ENCODE results near the gene ARVCF. TPM values are rescaled to one million over a fixed set of nuclear protein-coding genes. Genes with fewer than 3 reads are reported as not detected.

The ARVCF gene
- total and polyA plus RNA-seq, 9 of the 15 experiments (the other 6 are each of a cell fraction or from before 2014, with no cell fraction given), result 0.03 to 97.4 (median 15.6) TPM

DNA sequence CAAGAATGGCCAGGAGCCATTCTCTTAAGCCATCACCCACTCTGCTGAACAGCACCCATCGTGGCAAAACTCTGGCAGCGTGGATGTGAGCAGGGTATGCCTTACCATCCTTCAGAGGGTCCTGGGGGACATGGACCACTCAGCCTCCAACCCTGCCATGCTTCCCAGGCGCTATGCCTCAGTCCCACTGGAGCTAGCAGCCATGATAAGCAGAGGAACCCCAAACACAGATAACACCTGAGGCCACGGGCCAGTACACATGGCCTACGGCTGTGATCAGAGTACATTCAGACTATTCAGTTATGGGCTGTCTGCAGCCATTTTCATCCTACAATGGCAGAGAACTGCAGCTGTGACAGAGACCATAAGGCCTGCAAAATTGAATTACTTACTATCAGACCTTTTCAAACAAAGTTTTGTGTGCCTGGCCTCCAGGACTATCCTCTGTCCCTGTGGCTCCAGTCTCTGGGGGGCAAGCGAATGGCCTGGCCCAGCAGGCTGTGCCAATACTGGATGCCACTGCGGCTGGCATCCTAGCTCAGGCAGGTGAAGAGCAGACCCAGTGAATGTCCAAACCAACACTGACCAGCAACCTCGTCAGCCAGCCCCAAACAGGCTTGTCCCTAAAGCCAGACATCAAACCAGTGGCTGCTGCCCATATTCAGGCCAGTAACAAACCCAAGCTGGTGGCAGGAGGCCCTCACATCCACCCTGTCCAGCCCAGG is 6.9 kb downstream of the ARVCF start (continued):
- TF ChIP-seq, protein P1, sequence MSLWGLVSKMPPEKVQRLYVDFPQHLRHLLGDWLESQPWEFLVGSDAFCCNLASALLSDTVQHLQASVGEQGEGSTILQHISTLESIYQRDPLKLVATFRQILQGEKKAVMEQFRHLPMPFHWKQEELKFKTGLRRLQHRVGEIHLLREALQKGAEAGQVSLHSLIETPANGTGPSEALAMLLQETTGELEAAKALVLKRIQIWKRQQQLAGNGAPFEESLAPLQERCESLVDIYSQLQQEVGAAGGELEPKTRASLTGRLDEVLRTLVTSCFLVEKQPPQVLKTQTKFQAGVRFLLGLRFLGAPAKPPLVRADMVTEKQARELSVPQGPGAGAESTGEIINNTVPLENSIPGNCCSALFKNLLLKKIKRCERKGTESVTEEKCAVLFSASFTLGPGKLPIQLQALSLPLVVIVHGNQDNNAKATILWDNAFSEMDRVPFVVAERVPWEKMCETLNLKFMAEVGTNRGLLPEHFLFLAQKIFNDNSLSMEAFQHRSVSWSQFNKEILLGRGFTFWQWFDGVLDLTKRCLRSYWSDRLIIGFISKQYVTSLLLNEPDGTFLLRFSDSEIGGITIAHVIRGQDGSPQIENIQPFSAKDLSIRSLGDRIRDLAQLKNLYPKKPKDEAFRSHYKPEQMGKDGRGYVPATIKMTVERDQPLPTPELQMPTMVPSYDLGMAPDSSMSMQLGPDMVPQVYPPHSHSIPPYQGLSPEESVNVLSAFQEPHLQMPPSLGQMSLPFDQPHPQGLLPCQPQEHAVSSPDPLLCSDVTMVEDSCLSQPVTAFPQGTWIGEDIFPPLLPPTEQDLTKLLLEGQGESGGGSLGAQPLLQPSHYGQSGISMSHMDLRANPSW (CRISPR knock-in tag; IDR thresholded peaks at IDR 0.05), result no peak
- TF ChIP-seq SOX6 (IDR thresholded peaks at IDR 0.05) (no peak), HNRNPK (IDR thresholded peaks at IDR 0.05; ENCODE audit: low read depth, low read length, poor library complexity, severe bottlenecking) (no peak), RAD21 (CRISPR knock-in tag; conservative IDR thresholded peaks at IDR 0.05 in 1 of 2, IDR thresholded peaks at IDR 0.05 in 1 of 2) (0 out of 4 replicates have a peak, but pooled peaks of 1 of the 2 experiments have one; percentile 4), PHF20 (IDR thresholded peaks at IDR 0.05; ENCODE audit: partially characterized antibody) (no peak), GATAD2A (IDR thresholded peaks at IDR 0.05) (no peak), ZNF3 (CRISPR knock-in tag; IDR thresholded peaks at IDR 0.05) (no peak), XRCC4 (IDR thresholded peaks at IDR 0.05; ENCODE audit: extremely low read depth, insufficient read depth, insufficient read length) (no peak), MTF1 (CRISPR knock-in tag; IDR thresholded peaks at IDR 0.05; ENCODE audit: borderline replicate concordance) (no peak), SMARCA4 (IDR thresholded peaks at IDR 0.05) (no peak), ETV5 (CRISPR knock-in tag; IDR thresholded peaks at IDR 0.05; ENCODE audit: low read depth) (no peak), HDAC6 (IDR thresholded peaks at IDR 0.05; ENCODE audit: low read depth, low read length) (peak; percentile 66; the same call in 1 of the 2 replicates), C11orf30 (IDR thresholded peaks at IDR 0.05; ENCODE audit: low read depth) (no peak), ZNF121 (CRISPR knock-in tag; conservative IDR thresholded peaks at IDR 0.05) (no peak)
- TF ChIP-seq, protein P2, sequence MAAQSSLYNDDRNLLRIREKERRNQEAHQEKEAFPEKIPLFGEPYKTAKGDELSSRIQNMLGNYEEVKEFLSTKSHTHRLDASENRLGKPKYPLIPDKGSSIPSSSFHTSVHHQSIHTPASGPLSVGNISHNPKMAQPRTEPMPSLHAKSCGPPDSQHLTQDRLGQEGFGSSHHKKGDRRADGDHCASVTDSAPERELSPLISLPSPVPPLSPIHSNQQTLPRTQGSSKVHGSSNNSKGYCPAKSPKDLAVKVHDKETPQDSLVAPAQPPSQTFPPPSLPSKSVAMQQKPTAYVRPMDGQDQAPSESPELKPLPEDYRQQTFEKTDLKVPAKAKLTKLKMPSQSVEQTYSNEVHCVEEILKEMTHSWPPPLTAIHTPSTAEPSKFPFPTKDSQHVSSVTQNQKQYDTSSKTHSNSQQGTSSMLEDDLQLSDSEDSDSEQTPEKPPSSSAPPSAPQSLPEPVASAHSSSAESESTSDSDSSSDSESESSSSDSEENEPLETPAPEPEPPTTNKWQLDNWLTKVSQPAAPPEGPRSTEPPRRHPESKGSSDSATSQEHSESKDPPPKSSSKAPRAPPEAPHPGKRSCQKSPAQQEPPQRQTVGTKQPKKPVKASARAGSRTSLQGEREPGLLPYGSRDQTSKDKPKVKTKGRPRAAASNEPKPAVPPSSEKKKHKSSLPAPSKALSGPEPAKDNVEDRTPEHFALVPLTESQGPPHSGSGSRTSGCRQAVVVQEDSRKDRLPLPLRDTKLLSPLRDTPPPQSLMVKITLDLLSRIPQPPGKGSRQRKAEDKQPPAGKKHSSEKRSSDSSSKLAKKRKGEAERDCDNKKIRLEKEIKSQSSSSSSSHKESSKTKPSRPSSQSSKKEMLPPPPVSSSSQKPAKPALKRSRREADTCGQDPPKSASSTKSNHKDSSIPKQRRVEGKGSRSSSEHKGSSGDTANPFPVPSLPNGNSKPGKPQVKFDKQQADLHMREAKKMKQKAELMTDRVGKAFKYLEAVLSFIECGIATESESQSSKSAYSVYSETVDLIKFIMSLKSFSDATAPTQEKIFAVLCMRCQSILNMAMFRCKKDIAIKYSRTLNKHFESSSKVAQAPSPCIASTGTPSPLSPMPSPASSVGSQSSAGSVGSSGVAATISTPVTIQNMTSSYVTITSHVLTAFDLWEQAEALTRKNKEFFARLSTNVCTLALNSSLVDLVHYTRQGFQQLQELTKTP (IDR thresholded peaks at IDR 0.05; ENCODE audit: low read depth in 1 of 2, partially characterized antibody in 2 of 2), result no peak
- TF ChIP-seq, protein P3, sequence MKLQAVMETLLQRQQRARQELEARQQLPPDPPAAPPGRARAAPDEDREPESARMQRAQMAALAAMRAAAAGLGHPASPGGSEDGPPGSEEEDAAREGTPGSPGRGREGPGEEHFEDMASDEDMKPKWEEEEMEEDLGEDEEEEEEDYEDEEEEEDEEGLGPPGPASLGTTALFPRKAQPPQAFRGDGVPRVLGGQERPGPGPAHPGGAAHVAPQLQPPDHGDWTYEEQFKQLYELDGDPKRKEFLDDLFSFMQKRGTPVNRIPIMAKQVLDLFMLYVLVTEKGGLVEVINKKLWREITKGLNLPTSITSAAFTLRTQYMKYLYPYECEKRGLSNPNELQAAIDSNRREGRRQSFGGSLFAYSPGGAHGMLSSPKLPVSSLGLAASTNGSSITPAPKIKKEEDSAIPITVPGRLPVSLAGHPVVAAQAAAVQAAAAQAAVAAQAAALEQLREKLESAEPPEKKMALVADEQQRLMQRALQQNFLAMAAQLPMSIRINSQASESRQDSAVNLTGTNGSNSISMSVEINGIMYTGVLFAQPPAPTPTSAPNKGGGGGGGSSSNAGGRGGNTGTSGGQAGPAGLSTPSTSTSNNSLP (IDR thresholded peaks at IDR 0.05; ENCODE audit: borderline replicate concordance, low read depth, low read length), result no peak
- TF ChIP-seq, protein P4, sequence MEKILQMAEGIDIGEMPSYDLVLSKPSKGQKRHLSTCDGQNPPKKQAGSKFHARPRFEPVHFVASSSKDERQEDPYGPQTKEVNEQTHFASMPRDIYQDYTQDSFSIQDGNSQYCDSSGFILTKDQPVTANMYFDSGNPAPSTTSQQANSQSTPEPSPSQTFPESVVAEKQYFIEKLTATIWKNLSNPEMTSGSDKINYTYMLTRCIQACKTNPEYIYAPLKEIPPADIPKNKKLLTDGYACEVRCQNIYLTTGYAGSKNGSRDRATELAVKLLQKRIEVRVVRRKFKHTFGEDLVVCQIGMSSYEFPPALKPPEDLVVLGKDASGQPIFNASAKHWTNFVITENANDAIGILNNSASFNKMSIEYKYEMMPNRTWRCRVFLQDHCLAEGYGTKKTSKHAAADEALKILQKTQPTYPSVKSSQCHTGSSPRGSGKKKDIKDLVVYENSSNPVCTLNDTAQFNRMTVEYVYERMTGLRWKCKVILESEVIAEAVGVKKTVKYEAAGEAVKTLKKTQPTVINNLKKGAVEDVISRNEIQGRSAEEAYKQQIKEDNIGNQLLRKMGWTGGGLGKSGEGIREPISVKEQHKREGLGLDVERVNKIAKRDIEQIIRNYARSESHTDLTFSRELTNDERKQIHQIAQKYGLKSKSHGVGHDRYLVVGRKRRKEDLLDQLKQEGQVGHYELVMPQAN (IDR thresholded peaks at IDR 0.05; ENCODE audit: borderline replicate concordance), result 0 out of 2 replicates have a peak, but pooled peaks have one; percentile 15

Data from K562 (cell line).